ENCODE results near the gene CYP27C1. TPM values are rescaled to one million over a fixed set of nuclear protein-coding genes. Genes with fewer than 3 reads are reported as not detected.

CYP27C1 gene
- total and polyA plus RNA-seq, 2 of the 13 experiments (the other 11 are each of a cell fraction or from before 2014, with no cell fraction given): not detected

DNA sequence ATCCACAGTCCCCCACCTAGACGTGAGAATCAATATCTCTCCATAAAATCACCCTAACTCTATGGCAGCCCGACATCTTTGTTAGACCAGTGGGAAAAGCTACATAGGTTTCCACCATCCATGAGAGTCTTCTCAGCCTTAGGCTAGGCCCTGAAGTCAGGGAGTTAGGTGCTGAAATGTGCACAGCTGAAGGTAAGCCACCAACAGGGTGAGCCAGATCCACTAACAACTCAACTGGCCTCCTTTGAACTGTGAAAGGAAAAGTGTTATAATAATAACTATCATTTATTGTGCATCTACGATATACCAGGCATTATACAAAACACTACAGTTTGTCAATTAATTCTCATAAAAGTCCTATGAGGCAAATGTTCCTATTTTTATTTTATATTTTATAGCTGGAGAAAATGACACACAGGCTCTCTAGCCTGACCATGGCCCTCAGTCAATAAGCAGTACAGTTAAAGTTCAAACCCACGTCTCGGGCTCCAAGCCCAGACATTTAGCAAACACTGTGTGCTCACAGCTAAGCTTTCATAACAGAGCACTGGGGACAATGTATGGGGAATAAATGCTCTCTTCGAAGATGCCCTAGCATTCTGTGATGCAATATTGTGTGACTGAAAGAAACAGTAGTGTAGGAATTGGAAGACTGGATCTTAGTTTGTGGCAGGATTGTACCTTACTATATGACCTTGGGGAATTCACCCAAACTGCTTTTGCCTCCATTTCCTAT is 11.2 kb upstream of the CYP27C1 start (continued):
- TF ChIP-seq, protein P1, sequence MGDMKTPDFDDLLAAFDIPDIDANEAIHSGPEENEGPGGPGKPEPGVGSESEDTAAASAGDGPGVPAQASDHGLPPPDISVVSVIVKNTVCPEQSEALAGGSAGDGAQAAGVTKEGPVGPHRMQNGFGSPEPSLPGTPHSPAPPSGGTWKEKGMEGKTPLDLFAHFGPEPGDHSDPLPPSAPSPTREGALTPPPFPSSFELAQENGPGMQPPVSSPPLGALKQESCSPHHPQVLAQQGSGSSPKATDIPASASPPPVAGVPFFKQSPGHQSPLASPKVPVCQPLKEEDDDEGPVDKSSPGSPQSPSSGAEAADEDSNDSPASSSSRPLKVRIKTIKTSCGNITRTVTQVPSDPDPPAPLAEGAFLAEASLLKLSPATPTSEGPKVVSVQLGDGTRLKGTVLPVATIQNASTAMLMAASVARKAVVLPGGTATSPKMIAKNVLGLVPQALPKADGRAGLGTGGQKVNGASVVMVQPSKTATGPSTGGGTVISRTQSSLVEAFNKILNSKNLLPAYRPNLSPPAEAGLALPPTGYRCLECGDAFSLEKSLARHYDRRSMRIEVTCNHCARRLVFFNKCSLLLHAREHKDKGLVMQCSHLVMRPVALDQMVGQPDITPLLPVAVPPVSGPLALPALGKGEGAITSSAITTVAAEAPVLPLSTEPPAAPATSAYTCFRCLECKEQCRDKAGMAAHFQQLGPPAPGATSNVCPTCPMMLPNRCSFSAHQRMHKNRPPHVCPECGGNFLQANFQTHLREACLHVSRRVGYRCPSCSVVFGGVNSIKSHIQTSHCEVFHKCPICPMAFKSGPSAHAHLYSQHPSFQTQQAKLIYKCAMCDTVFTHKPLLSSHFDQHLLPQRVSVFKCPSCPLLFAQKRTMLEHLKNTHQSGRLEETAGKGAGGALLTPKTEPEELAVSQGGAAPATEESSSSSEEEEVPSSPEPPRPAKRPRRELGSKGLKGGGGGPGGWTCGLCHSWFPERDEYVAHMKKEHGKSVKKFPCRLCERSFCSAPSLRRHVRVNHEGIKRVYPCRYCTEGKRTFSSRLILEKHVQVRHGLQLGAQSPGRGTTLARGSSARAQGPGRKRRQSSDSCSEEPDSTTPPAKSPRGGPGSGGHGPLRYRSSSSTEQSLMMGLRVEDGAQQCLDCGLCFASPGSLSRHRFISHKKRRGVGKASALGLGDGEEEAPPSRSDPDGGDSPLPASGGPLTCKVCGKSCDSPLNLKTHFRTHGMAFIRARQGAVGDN (CRISPR knock-in tag; IDR thresholded peaks at IDR 0.05): no peak
- TF ChIP-seq CEBPB (IDR thresholded peaks at IDR 0.05; ENCODE audit: borderline replicate concordance, low read depth, low read length): peak; percentile 85
- no peak for TF ChIP-seq NFE2L1 (CRISPR knock-in tag; IDR thresholded peaks at IDR 0.05; ENCODE audit: borderline replicate concordance)
- TF ChIP-seq SRF (IDR thresholded peaks at IDR 0.05; ENCODE audit: low read depth, low read length): no peak
- TF ChIP-seq ZSCAN30 (CRISPR knock-in tag; IDR thresholded peaks at IDR 0.05): no peak
- TF ChIP-seq FOSL2 (CRISPR knock-in tag; IDR thresholded peaks at IDR 0.05): no peak
- no peak for TF ChIP-seq SOX13 (IDR thresholded peaks at IDR 0.05)
- peak in 1 of 2 experiments; percentile 57; a peak in 2 of 4 replicates for TF ChIP-seq SOX13 (CRISPR knock-in tag; conservative IDR thresholded peaks at IDR 0.05 in 1 of 2, IDR thresholded peaks at IDR 0.05 in 1 of 2)
- no peak for TF ChIP-seq HNF1A (IDR thresholded peaks at IDR 0.05; ENCODE audit: low read depth)
- TF ChIP-seq HNF1A (CRISPR knock-in tag; IDR thresholded peaks at IDR 0.05; ENCODE audit: borderline replicate concordance): no peak
- TF ChIP-seq HOXA3 (CRISPR knock-in tag; IDR thresholded peaks at IDR 0.05): no peak
- TF ChIP-seq CCDC6 (CRISPR knock-in tag; IDR thresholded peaks at IDR 0.05): no peak
- TF ChIP-seq, protein P2, sequence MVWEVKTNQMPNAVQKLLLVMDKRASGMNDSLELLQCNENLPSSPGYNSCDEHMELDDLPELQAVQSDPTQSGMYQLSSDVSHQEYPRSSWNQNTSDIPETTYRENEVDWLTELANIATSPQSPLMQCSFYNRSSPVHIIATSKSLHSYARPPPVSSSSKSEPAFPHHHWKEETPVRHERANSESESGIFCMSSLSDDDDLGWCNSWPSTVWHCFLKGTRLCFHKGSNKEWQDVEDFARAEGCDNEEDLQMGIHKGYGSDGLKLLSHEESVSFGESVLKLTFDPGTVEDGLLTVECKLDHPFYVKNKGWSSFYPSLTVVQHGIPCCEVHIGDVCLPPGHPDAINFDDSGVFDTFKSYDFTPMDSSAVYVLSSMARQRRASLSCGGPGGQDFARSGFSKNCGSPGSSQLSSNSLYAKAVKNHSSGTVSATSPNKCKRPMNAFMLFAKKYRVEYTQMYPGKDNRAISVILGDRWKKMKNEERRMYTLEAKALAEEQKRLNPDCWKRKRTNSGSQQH (CRISPR knock-in tag; IDR thresholded peaks at IDR 0.05; ENCODE audit: low read depth): no peak
- TF ChIP-seq BCL6 (CRISPR knock-in tag; IDR thresholded peaks at IDR 0.05): peak; percentile 85
- TF ChIP-seq ZNF280D (CRISPR knock-in tag; IDR thresholded peaks at IDR 0.05): 0 out of 2 replicates have a peak, but pooled peaks have one; percentile 39
- TF ChIP-seq REXO4 (CRISPR knock-in tag; IDR thresholded peaks at IDR 0.05; ENCODE audit: borderline replicate concordance): no peak

Measured in HepG2 (cell line).